ENCODE results near the gene RBM4. TPM values are rescaled to one million over a fixed set of nuclear protein-coding genes. Genes with fewer than 3 reads are reported as not detected.

Gene RBM4
- total and polyA plus RNA-seq, 9 of the 15 experiments (the other 6 are each of a cell fraction or from before 2014, with no cell fraction given), result 81.6 to 233 (median 122) TPM

DNA sequence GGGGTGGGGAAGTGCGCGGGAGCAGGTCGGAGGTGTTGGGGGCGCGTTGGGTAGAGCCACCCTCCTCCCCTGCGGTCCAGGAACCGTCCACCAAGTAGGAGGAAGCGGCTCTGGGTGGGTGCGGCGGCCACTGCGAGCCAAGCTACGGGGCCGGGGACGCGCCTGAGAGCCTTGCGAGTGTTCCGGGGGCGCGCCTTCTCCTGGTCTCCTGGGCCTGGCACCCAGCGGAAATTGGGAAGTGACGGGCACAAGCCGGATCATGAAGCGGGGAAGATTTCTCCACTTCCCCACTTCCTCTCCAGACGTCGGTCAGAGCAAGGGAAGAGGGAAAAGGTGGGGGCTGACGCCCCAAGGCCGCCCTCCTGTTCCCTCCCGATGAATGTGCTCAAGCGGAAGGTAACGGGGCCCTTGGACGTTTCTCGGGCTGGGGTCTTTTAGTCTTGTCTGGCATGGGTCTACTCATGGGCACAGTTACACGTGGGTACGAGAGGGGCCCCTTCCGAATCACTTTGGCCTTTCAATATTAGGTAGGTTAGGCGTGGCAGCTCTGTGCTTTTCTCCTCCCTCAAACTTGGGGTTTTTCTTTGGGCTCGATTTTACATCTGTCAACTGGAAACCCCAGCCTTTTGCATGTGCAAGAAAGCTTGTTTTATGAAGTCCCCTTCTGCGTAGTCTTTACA is 21.2 kb upstream of the RBM4 start (continued):
- TF ChIP-seq POU5F1 (IDR thresholded peaks at IDR 0.05; ENCODE audit: borderline replicate concordance, low read depth, low read length, partially characterized antibody) (no peak), ZNF311 (CRISPR knock-in tag; IDR thresholded peaks at IDR 0.05) (no peak), FOSL1 (tag; conservative IDR thresholded peaks at IDR 0.05) (0 out of 2 replicates have a peak, but pooled peaks have one; percentile 3), ELF2 (CRISPR knock-in tag; IDR thresholded peaks at IDR 0.05) (no peak), DPF2 (IDR thresholded peaks at IDR 0.05) (no peak), MXI1 (IDR thresholded peaks at IDR 0.05; ENCODE audit: low read depth, low read length) (no peak), ZNF764 (CRISPR knock-in tag; IDR thresholded peaks at IDR 0.05; ENCODE audit: low read depth) (no peak), ZNF57 (CRISPR knock-in tag; IDR thresholded peaks at IDR 0.05) (no peak), SAFB2 (IDR thresholded peaks at IDR 0.05; ENCODE audit: borderline replicate concordance, low read depth, low read length, severe bottlenecking) (no peak), ZNF707 (CRISPR knock-in tag; conservative IDR thresholded peaks at IDR 0.05) (no peak), LCOR (CRISPR knock-in tag; IDR thresholded peaks at IDR 0.05) (no peak), SIRT6 (IDR thresholded peaks at IDR 0.05; ENCODE audit: low read depth, low read length) (no peak), ATF1 (CRISPR knock-in tag; IDR thresholded peaks at IDR 0.05) (no peak), ATF1 (tag; IDR thresholded peaks at IDR 0.05) (peak; percentile 47; the same call in 1 of the 2 replicates), ZC3H4 (CRISPR knock-in tag; IDR thresholded peaks at IDR 0.05; ENCODE audit: borderline replicate concordance) (no peak), FOXJ3 (CRISPR knock-in tag; IDR thresholded peaks at IDR 0.05) (no peak), TRIM28 (IDR thresholded peaks at IDR 0.05) (no peak), CAMTA2 (CRISPR knock-in tag; conservative IDR thresholded peaks at IDR 0.05) (no peak), GMEB1 (CRISPR knock-in tag; IDR thresholded peaks at IDR 0.05) (no peak), POLR2B (IDR thresholded peaks at IDR 0.05; ENCODE audit: low read depth, partially characterized antibody) (no peak), SIN3A (IDR thresholded peaks at IDR 0.05; ENCODE audit: borderline replicate concordance in 2 of 2, control insufficient read depth in 1 of 2, low read depth in 2 of 2, low read length in 2 of 2) (no peak; a peak in 1 of 4 replicates), ZC3H8 (IDR thresholded peaks at IDR 0.05) (no peak)
- TF ChIP-seq, protein P1, sequence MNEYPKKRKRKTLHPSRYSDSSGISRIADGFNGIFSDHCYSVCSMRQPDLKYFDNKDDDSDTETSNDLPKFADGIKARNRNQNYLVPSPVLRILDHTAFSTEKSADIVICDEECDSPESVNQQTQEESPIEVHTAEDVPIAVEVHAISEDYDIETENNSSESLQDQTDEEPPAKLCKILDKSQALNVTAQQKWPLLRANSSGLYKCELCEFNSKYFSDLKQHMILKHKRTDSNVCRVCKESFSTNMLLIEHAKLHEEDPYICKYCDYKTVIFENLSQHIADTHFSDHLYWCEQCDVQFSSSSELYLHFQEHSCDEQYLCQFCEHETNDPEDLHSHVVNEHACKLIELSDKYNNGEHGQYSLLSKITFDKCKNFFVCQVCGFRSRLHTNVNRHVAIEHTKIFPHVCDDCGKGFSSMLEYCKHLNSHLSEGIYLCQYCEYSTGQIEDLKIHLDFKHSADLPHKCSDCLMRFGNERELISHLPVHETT (CRISPR knock-in tag; conservative IDR thresholded peaks at IDR 0.05 in 1 of 2, IDR thresholded peaks at IDR 0.05 in 1 of 2), result no peak; a peak in 1 of 4 replicates
- TF ChIP-seq, protein P2, sequence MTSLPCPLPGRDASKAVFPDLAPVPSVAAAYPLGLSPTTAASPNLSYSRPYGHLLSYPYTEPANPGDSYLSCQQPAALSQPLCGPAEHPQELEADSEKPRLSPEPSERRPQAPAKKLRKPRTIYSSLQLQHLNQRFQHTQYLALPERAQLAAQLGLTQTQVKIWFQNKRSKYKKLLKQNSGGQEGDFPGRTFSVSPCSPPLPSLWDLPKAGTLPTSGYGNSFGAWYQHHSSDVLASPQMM (CRISPR knock-in tag; IDR thresholded peaks at IDR 0.05), result no peak
